GM10266 (cell line): ENCODE measurements around the gene ZNF467.

Experiments used
- DNase-seq: peaks from one replicate; pipeline ENCODE4 v3.0.0; 2012; ENCODE audit errors: extremely low spot score
- CTCF ChIP-seq: IDR thresholded peaks from 2 replicates; pipeline ENCODE4 v1.5.1; 2012; ENCODE audit warnings: mild to moderate bottlenecking, low read depth; ENCODE audit not compliant: control insufficient read depth, insufficient read depth; ENCODE audit errors: missing control alignments

ZNF467 gene

GRCh38 chr7:149784251-149784608 is 10.8 kb upstream of the ZNF467 start:
- TF ChIP-seq CTCF = no peak
- DNase-seq = no peak

- TF ChIP-seq CTCF = no peak
- DNase-seq = no peak
Observed at GRCh38 chr7:149783386-149784250, 10.2 kb upstream of the ZNF467 start.

GRCh38 chr7:149782682-149783345 is 9.4 kb upstream of the ZNF467 start:
- no peak for TF ChIP-seq CTCF
- DNase-seq = no peak

- no peak for TF ChIP-seq CTCF
- no peak for DNase-seq
Observed at GRCh38 chr7:149781921-149782320, 8.5 kb upstream of the ZNF467 start.

GRCh38 chr7:149780636-149781419 is 7.4 kb upstream of the ZNF467 start:
- TF ChIP-seq CTCF = no peak
- DNase-seq = no peak

GRCh38 chr7:149780056-149780455 is 6.7 kb upstream of the ZNF467 start:
- no peak for DNase-seq
- TF ChIP-seq CTCF = no peak

GRCh38 chr7:149779502-149779805 is 6.1 kb upstream of the ZNF467 start:
- DNase-seq = no peak
- TF ChIP-seq CTCF = no peak
